ENCODE measurements around the gene PNPLA8.
"Not testable (repeated sequence)": the region's sequence is repeated elsewhere in the genome, so short reads cannot be mapped to it uniquely, and the experiment has no call there.

The PNPLA8 gene

DNA sequence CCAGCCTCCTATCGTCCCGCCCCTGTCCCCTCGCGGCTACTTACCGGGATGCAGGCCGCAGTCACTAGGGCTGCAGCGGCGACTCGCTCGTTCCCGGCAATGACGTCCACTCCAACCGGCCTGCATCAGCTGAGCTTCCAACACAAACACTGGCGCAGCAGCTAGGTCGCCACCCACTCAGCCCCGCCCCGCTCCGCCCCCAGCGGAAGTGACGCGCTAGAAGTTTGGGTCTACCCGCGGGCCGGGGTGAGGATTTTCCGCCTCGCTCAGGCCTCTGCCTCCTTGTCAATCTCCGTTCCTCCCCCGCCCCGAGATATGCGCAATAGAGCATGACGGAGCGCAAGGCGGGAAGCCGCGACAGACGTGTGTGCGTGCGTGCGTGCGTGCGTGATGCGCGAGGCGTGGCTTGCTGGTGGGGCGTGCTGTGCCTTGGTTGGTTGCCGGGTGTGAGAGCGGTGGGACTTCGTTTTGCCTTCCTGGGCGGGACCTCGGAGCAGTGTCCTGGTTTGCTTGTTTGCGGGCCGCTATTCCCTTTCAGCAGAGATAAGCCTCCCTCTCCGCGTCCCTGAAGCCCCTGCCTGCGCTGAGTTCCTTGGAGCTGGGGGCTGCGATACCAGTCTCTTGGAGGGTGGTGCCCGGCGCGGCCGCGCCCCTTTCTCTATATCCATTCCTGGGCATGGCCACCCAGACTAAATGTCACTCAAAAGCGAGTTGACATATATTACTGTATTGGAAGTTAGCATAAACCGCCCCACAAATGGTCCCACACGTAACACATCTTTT, at the start of gene PNPLA8:
TSS of gene PNPLA8 (minus strand) at position 151 of the 783 bp plus-strand sequence. CDS start 10,644 bp downstream, outside the sequence.
- peak; percentile 95 for DNase-seq

DNA sequence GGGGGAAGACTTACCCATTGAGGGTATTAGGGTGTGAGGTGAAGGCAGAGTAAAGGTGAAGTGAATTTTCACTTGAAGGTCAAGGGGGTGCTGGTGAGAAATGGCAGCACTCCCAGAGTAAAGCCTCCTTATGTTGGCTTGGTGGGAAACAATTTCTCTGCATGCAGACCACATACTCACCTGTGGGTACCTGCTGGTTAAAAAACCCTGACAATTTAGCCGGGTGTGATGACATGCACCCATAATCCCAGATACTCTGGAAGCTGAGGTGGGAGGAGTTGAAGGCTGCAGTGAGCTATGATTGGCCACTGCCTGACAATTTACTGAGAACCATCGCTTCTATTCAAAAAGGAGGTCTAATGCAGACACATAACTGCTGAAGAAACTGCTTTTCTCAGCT, 49.2 kb upstream of the PNPLA8 start:
- DNase-seq: no peak

DNA sequence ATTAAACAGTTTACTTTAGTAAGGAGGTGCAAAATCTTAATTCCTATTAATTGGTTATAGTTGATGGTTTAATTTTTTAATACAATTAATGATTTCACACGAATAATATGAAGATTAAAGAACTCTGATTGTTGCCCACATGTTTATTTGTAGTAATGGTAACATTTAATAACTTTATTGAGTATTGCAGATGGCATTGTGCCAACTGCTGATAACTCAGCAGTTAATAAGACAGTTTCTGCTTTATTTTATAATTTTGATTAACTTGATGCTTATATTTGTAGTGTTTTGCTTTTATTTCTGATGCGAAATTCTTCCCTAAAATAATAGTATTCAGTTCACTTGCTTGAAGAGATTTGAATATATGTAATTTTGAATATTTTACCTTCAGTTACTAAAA, 46.5 kb upstream of the PNPLA8 start:
- DNase-seq: no peak

- DNase-seq: peak; percentile 8
These were observed 44.3 kb upstream of the PNPLA8 start for GRCh38 chr7:108570146-108570755.

DNA sequence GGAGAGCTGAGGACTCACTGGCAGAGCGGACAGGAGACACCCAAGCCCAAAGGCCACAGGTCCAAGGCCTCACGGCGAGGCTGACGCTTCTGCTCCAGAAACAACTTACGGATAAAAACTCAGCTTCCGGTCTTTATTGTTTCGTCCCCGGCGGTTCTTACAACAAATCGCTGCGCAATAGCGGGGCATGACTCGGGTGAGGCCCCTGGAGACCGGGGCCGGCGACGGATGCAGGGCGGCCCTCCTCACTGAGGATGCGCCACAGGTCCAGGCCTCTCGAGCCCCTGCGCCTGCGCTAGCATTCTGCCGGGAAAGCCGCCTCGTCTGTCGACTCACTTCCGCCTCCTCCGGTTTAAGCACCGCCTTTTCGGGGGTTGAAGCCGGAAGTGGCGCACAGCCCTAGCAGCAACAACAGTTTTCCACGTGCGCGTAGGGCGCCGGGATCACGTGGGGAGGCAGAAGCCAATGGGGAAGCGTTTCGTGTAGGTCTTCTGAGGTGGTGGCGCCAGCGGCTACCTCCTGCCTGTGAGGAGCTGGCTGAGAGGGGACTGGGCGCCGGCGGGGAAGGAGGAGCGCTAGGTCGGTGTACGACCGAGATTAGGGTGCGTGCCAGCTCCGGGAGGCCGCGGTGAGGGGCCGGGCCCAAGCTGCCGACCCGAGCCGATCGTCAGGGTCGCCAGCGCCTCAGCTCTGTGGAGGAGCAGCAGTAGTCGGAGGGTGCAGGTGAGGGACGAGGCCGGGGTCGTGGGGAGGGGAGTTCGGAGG, 43.6 kb upstream of the PNPLA8 start, which contains the start of the genes DNAJB9 and THAP5:
TSS of gene DNAJB9 (plus strand) at position 494 of the 765 bp plus-strand sequence. CDS start 1,853 bp downstream, outside the sequence.
TSS of gene THAP5 (minus strand) at position 326 of the 765 bp plus-strand sequence. CDS start at position 189, 137 bp downstream.
- peak; percentile 90 for DNase-seq

DNA sequence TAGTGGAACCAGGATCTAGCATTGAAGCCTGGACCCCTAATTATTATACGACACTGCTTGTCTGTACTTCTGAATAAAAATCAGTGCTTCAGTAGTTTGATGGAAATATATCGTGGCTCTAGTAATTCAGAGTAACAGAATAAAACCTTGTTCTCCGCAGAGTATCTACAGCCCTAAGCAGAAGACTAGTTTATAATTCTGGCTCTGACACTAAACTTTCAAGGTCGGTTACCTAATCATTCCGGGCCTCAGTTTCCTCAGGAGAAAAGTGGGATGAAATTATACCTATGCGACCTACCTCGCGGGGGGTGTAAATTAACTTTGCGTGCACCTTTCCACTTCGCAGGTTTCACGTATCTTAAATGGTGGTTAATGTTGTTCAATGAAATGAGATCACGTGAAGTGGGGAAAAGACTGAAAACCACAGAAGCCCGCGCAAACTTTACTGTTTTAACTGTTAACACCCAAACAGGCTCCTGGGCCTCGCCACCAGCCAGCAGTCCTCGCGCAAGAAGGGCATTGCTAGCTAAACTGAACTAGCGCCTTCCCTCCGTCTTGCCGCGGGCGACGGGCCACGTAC, 43.0 kb upstream of the PNPLA8 start:
- no peak for DNase-seq

DNA sequence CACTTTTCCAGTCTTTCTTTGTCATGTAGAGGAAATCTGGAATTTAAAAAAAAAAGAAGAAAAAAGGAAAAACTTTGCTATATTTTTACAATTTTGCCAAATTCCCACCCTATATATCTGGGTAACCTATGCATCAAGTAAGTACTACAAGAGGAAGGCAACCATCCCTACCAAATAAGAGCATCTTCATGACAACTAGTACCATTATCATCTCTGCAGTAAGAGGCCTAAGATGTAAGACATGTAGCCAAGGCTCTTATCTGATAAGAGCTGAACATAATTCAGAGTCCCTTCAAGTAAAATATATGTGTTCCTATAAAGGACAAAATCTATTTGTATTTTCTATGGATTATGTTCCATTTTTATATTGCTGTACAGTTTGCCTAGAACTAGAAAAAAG, 40.1 kb upstream of the PNPLA8 start:
- DNase-seq: no peak

DNA sequence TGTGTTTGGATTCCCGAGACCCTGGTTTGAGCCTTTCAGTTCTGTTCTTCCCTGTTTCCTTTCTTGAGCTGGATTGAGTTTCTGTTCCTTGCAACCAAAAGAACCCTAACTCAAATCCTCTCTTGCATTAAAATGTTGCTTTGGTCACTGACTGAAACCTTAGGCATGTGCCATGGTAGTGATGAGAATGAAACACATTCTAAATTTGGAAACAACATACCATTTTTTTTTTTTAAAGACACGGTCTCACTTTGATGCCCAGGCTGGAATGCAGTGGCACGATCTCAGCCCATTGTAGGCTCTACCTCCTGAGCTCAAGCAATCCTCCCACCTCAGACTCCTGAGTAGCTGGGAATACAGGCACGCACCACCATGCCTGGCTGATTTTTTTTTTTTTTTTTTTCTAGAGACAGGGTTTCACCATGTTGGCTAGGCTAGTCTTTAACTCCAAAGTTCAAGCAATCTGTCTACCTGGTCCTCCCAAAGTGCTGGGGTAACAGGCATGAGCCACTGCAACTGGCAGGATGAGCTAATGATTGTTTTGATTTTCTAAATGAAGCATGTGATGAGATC, 35.2 kb upstream of the PNPLA8 start:
- no peak for DNase-seq

DNA sequence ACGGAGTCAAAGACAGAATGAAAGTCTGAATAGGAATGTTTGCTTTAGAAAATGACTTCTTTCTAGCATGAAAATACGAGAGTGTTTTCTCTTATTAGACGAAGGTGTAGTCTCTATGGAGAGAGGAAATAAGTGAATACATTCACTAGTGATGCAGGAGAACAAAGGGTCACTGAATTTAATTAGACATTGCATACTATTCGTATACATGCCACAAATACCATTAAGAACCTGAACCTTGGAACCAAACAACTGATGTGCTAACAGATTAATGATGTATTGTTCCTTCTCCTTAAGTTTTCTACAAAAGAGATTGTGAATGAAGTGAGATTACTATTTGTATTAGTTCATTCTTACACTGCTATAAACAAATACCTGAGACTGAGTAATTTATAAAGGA, 33.3 kb upstream of the PNPLA8 start:
- no peak for DNase-seq

DNA sequence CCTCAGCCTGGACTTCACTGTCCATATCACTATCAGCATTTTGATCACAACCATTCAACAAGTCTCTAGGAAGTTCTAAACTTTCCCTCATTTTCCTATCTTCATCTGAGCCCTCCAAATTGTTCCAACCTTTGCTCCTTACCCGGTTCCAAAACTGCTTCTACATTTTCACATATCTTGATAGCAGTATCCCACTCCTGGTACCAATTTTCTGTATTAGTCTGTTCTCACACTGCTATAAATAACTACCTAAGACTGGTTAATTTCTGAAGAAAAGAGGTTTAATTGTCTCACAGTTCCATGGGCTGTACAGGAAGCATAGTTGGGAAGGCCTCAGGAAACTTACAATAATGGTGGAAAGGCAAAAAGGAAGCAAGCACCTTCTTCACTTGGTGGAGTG, 31.7 kb upstream of the PNPLA8 start:
- no peak for DNase-seq

DNA sequence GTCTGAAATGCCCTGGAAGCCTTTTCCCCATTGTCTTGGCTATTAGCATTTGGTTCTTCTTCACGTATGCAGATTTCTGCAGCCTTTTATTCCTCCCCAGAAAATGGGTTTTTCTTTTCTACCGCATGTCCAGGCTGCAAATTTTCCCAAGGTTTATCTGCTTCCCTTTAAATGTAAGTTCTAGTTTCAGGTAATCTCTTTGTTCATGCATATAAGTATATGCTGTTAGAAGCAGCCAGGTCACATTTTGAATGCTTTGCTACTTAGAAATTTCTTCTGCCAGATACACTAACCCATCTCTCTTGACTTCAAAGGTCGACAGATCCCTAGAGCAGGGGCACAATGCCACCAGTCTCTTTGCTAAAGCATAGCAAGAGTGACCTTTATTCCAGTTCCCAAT, 31.3 kb upstream of the PNPLA8 start:
- no peak for DNase-seq

DNA sequence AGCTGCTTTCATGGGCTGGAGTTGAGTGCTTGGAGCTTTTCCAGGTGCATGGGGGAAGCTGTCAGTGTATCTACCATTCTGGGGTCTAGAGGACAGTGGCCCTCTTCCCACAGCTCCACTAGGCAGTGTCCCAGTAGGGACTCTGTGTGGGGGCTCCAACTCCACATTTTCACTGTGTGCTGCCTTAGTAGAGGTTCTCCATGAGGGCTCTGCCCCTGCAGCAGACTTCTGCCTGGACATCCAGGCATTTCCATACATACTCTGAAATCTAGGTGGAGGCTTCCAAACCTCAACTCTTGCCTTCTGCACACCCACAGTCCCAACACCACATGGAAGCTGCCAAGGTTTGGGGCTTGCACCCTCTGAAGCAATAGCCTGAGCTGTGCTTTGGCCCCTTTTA, 30.7 kb upstream of the PNPLA8 start:
- not testable (repeated sequence) for DNase-seq

GRCh38 chr7:108548141-108548896, 22.4 kb upstream of the PNPLA8 start:
- not testable (repeated sequence) for DNase-seq

GRCh38 chr7:108541478-108541877, 15.5 kb upstream of the PNPLA8 start:
- no peak for DNase-seq

DNA sequence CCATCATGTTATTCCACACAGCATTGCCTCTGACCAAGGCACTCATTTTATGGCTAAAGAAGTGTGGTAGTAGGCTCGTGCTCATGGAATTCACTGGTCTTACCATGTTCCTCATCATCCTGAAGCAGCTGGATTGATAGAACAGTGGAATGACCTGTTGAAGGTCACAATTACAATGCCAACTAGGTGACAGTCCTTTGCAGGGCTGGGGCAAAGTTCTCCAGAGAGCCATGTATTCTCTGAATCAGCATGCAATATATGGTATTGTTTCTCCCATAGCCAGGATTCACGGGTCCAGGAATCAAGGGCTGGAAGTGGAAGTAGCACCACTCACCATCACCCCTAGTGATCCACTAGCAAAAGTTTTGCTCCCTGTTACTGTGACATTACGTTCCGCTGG, 12.8 kb upstream of the PNPLA8 start:
- not testable (repeated sequence) for DNase-seq

DNA sequence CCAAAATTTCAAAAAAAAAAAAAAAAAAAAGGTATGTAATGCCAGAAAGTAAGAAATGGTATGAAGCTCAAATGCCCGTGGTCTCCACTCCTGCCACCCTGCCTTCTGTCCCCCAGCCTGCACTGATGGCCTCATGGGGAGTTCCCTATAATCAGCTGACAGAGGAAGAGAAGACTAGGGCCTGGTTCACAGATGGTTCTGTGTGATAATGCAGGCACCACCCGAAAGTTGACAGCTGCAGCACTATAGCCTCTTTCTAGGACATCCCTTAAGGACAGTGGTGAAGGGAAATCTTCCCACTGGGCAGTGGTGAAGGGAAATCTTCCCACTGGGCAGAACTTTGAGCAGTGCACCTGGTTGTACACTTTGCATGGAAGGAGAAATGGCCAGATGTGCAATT, 12.3 kb upstream of the PNPLA8 start:
- not testable (repeated sequence) for DNase-seq

- no peak for DNase-seq
These were observed 11.3 kb upstream of the PNPLA8 start for GRCh38 chr7:108537229-108537628.

DNA sequence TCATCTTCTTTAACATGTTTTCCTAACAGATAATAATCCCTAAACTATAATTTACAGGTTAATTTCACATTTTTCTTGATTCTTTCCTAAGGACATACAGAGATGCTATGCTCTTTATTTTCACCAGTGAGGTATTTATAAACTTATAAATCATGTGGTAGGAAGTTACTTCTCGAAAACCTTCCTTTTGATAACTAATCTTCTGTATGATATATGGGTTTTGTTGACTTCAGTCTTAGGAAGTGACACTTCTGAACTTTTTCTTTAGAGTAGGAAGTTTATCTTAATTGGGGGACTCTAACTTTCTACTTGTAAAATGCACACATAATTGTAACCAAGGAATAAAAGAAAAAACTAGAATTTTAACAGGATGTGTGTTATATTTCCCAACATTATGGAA, 9.8 kb upstream of the PNPLA8 start:
- no peak for DNase-seq

GRCh38 chr7:108535257-108535656, 9.3 kb upstream of the PNPLA8 start:
- no peak for DNase-seq

DNA sequence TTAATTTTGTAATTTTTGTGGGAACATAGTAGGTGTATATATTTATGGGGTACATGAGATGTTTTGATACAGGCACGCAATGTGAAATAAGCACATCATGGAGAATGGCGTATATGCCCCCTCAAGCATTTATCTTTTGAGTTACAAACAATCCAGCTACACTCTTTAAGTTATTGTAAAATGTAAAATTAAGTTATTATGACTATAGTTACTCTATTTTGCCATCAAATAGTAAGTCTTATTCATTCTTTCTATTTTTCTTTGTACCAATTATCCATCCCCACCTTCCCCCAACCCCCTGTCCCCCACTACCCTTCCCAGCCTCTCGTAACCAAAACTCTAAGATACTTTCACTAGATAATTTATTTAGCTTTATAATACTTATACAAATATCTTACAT, 7.8 kb upstream of the PNPLA8 start:
- no peak for DNase-seq

- DNase-seq: no peak
These were observed 3.4 kb upstream of the PNPLA8 start for GRCh38 chr7:108529341-108529740.

DNA sequence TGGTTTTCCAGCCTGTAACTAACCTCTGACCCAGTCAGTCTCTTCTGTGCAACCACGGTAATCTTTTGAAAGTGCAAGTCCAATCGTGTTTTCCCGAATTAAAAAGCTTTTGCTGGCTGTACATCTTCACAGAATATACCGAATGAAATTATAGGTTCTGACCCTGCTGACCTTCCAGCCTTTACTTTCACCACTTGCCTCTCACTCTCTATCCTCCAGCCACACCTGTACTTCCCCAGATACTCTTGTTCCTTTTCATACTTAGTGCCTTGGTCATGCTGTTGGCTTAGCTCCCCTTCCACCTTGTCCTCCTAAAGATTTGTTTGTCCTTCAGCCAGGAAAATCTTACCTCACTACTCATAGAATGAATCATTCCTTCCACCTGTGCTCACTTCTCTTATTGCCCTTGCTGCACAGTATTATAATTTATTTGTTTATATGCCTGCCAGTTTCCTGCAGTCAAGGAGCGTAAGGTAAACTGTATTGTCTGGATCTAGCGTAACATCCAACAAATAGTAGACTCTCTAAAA, 2.3 kb upstream of the PNPLA8 start:
- no peak for DNase-seq
